SK-N-SH (cell line): Measurements from ENCODE around the gene C10orf90. TPM values are rescaled to one million over a fixed set of nuclear protein-coding genes. Genes with fewer than 3 reads are reported as not detected.

Experiments
- CTCF ChIA-PET: fragments of 300-600, 350-600 bp; formaldehyde crosslinking; extraction: SDS; loops from one replicate; lab custom pipeline; 2021; lab: Yijun Ruan, JAX
- POLR2A ChIA-PET: fragments of 350-600 bp; sonication (Branson Sonifier 250); formaldehyde crosslinking; extraction: SDS; loops from one replicate; lab custom pipeline; 2020; ENCODE audit warnings: antibody characterized with exemption, inconsistent platforms; lab: Yijun Ruan, JAX
- DNase-seq: peaks from one replicate; pipeline ENCODE4 v3.0.0; 2012
- H2AFZ ChIP-seq: fragments of 200-600 bp; sonication (generic); 2 replicates; pipeline ENCODE4 v1.8.1; 2016; ENCODE audit warnings: antibody characterized with exemption, mild to moderate bottlenecking, low read depth
- H3F3A ChIP-seq: fragments of 200-600 bp; sonication (generic); replicated peaks from 2 replicates; pipeline ENCODE3; 2016; ENCODE audit warnings: antibody characterized with exemption, mild to moderate bottlenecking; ENCODE audit not compliant: insufficient read depth
- H3K27ac ChIP-seq, 2 experiments: fragments of 200-500 bp in 1 of 2; fragments of 200-600 bp in 1 of 2; sonication (Bioruptor generic) in 1 of 2; sonication (generic), shearing (Covaris generic) in 1 of 2; 2 replicates each; pipeline versions ENCODE4 v1.5.1 to v1.6.1; 2014 to 2016; ENCODE audit warnings: low read depth in 2 of 2, inconsistent platforms in 1 of 2, low read length in 1 of 2, mild to moderate bottlenecking in 1 of 2, mixed read lengths in 1 of 2
- H3K27me3 ChIP-seq: fragments of 200-600 bp; sonication (generic), shearing (Covaris generic); 2 replicates; pipeline ENCODE4 v1.6.1; 2016; ENCODE audit warnings: mixed run types; ENCODE audit not compliant: insufficient read depth
- H3K36me3 ChIP-seq, 2 experiments: fragments of 200-500 bp in 1 of 2; fragments of 200-600 bp in 1 of 2; sonication (Bioruptor generic) in 1 of 2; sonication (generic) in 1 of 2; replicated peaks in 1 of 2; 2 replicates each; pipeline versions ENCODE3 to v1.5.1; 2014 to 2016; ENCODE audit warnings: low read length in 1 of 2, mild to moderate bottlenecking in 1 of 2; ENCODE audit not compliant: insufficient read depth in 2 of 2, control insufficient read depth in 1 of 2
- H3K4me1 ChIP-seq, 2 experiments: fragments of 200-500 bp in 1 of 2; fragments of 200-600 bp in 1 of 2; sonication (Bioruptor generic) in 1 of 2; sonication (generic), shearing (Covaris generic) in 1 of 2; 2 replicates each; pipeline versions ENCODE4 v1.5.1 to v1.6.1; 2014 to 2016; ENCODE audit warnings: low read depth in 1 of 2, low read length in 1 of 2, mixed run types in 1 of 2; ENCODE audit not compliant: insufficient read depth in 2 of 2, control insufficient read depth in 1 of 2
- H3K4me2 ChIP-seq: fragments of 200-600 bp; sonication (generic), shearing (Covaris generic); 2 replicates; pipeline ENCODE4 v1.6.1; 2017; ENCODE audit warnings: mixed run types
- H3K4me3 ChIP-seq, 2 experiments: fragments of 200-500 bp in 1 of 2; fragments of 200-600 bp in 1 of 2; sonication (Bioruptor generic) in 1 of 2; sonication (generic), shearing (Covaris generic) in 1 of 2; 2 replicates each; pipeline versions ENCODE4 v1.5.1 to v1.8.1; 2014 to 2016; ENCODE audit warnings: low read depth in 2 of 2, inconsistent platforms in 1 of 2, low read length in 1 of 2, mild to moderate bottlenecking in 1 of 2, mixed read lengths in 1 of 2, moderate library complexity in 1 of 2
- H3K79me2 ChIP-seq: fragments of 200-600 bp; sonication (generic); 2 replicates; pipeline ENCODE4 v1.8.1; 2017; ENCODE audit warnings: mild to moderate bottlenecking; ENCODE audit not compliant: insufficient read depth
- H3K9ac ChIP-seq: fragments of 200-600 bp; sonication (generic); 2 replicates; pipeline ENCODE4 v1.6.1; 2017; ENCODE audit warnings: mixed run types
- H3K9me2 ChIP-seq: fragments of 200-600 bp; sonication (generic); 2 replicates; pipeline ENCODE4 v1.6.1; 2017; ENCODE audit warnings: mixed run types
- H3K9me3 ChIP-seq: fragments of 200-600 bp; sonication (generic); 2 replicates; pipeline ENCODE4 v1.6.1; 2017; ENCODE audit warnings: mixed run types, mild to moderate bottlenecking, moderate library complexity
- H4K20me1 ChIP-seq: fragments of 200-600 bp; sonication (generic); 2 replicates; pipeline ENCODE4 v1.6.1; 2017; ENCODE audit warnings: mild to moderate bottlenecking, mixed run types; ENCODE audit not compliant: insufficient read depth
- CHD2 ChIP-seq: fragments of 150-350 bp; IDR thresholded peaks from 2 replicates; pipeline ENCODE4 v1.6.1; 2018; ENCODE audit warnings: low read length; ENCODE audit not compliant: partially characterized antibody
- CTCF ChIP-seq: fragments of 200-600 bp; sonication (generic); IDR thresholded peaks from 2 replicates; pipeline ENCODE4 v1.6.1; 2017; ENCODE audit warnings: antibody characterized with exemption, mild to moderate bottlenecking, moderate library complexity
- ELF1 ChIP-seq: IDR thresholded peaks from 2 replicates; pipeline ENCODE4 v1.4.0; 2012
- EP300 ChIP-seq, 2 experiments: IDR thresholded peaks; 2 replicates each; pipeline versions ENCODE4 v1.4.0 to v1.6.1; 2012; ENCODE audit warnings: borderline replicate concordance in 1 of 2, low read depth in 1 of 2, low read length in 1 of 2
- EZH2phosphoT487 ChIP-seq: fragments of 200-600 bp; sonication (generic); IDR thresholded peaks from 2 replicates; pipeline ENCODE4 v1.6.1; 2017; ENCODE audit warnings: low read depth, mixed run types, mild to moderate bottlenecking, antibody characterized with exemption, moderate library complexity, borderline replicate concordance
- FOXJ3 ChIP-seq: sonication (generic); formaldehyde crosslinking; IDR thresholded peaks from 2 replicates; pipeline ENCODE4 v1.5.1; 2020; ENCODE audit warnings: mild to moderate bottlenecking, missing genetic modification reagents
- IRF3 ChIP-seq: fragments of 150-350 bp; IDR thresholded peaks from 2 replicates; pipeline ENCODE4 v1.6.1; 2016; ENCODE audit warnings: mild to moderate bottlenecking, low read depth, low read length
- JUND ChIP-seq: IDR thresholded peaks from 2 replicates; pipeline ENCODE4 v1.4.0; 2012
- MAX ChIP-seq: IDR thresholded peaks from 2 replicates; pipeline ENCODE4 v1.4.0; 2012; ENCODE audit warnings: low read depth
- MXI1 ChIP-seq: IDR thresholded peaks from 2 replicates; pipeline ENCODE4 v1.6.1; 2012; ENCODE audit warnings: mild to moderate bottlenecking, low read depth, low read length, improper control_type of control experiment
- NRF1 ChIP-seq: IDR thresholded peaks from 2 replicates; pipeline ENCODE4 v1.6.1; 2012; ENCODE audit warnings: low read depth, mild to moderate bottlenecking, low read length
- POLR2AphosphoS5 ChIP-seq: IDR thresholded peaks from 2 replicates; pipeline ENCODE4 v1.6.1; 2012; ENCODE audit warnings: low read depth, low read length
- RCOR1 ChIP-seq: fragments of 150-350 bp; IDR thresholded peaks from 2 replicates; pipeline ENCODE4 v1.6.1; 2017; ENCODE audit warnings: antibody characterized with exemption, low read length
- RFX5 ChIP-seq: IDR thresholded peaks from 2 replicates; pipeline ENCODE4 v1.6.1; 2012; ENCODE audit warnings: mild to moderate bottlenecking, improper control_type of control experiment, low read length
- RXRA ChIP-seq: IDR thresholded peaks from 2 replicates; pipeline ENCODE4 v1.4.0; 2012; ENCODE audit warnings: low read depth, mild to moderate bottlenecking, borderline replicate concordance
- TAF1 ChIP-seq: IDR thresholded peaks from 2 replicates; pipeline ENCODE4 v1.6.1; 2012; ENCODE audit warnings: low read depth, mild to moderate bottlenecking, low read length, moderate library complexity, borderline replicate concordance
- TCF12 ChIP-seq: IDR thresholded peaks from 2 replicates; pipeline ENCODE4 v1.4.0; 2012
- TEAD4 ChIP-seq: IDR thresholded peaks from 2 replicates; pipeline ENCODE4 v1.4.0; 2012; ENCODE audit warnings: mild to moderate bottlenecking, borderline replicate concordance; ENCODE audit not compliant: insufficient read depth
- USF1 ChIP-seq: IDR thresholded peaks from 2 replicates; pipeline ENCODE4 v1.4.0; 2012; ENCODE audit warnings: low read depth, borderline replicate concordance
- ZBTB33 ChIP-seq: IDR thresholded peaks from 2 replicates; pipeline ENCODE4 v1.4.0; 2012; ENCODE audit warnings: low read depth, borderline replicate concordance
- WGBS: methylation state at CpG from one replicate; pipeline ENCODE4 v1.1.6; 2017; ENCODE audit warnings: low lambda C conversion rate; 5-methylcytosine and 5-hydroxymethylcytosine counted together
- polyA plus RNA-seq, 3 experiments: library from polyadenylated mRNA; depleted of rRNA; stranded (reverse); fragments of >200 nt; gene quantifications; 2 replicates each; pipeline ENCODE4 v1.2.3, GENCODE V29; 2012

C10orf90 gene
- polyA plus RNA-seq, 1 of the 3 experiments (the other 2 are of a cell fraction), result 0.21 TPM

GRCh38 chr10:126524526-126524925 lies 146.0 kb downstream of the C10orf90 start:
- no peak overlapping the region for H3K9ac ChIP-seq
- DNase-seq, result no peak
- ChIA-PET POLR2A (no interaction called here), CTCF (no interaction called here)
- H3K4me3 ChIP-seq, result no peak overlapping the region
- no peaks in the 10 kb centered on the region for H4K20me1 ChIP-seq
- H3K9me2 ChIP-seq, result no peaks in the 10 kb centered on the region
- no peaks in the 10 kb centered on the region for H3K36me3 ChIP-seq
- no peak overlapping the region for H3K27ac ChIP-seq
- TF ChIP-seq TAF1, result no peak
- TF ChIP-seq TEAD4, result no peak
- TF ChIP-seq CTCF, result no peak
- no peak for TF ChIP-seq CHD2
- no peaks in the 10 kb centered on the region for H3K4me1 ChIP-seq
- H3K79me2 ChIP-seq, result no peaks in the 10 kb centered on the region
- H3K9me3 ChIP-seq, result no peaks in the 10 kb centered on the region
- no peak overlapping the region for H3K4me2 ChIP-seq
- H3K27me3 ChIP-seq, result no peaks in the 10 kb centered on the region; the same call in 1 of the 2 replicates
- no peaks in the 10 kb centered on the region for H3F3A ChIP-seq
- H2AFZ ChIP-seq, result no peak overlapping the region
- WGBS, result 35% methylated on average over 5 of the region's 6 CpGs

- Histone ChIP-seq H3K4me2 (no peak overlapping the region), H3K4me3 (no peak overlapping the region), H3K36me3 (no peaks in the 10 kb centered on the region), H4K20me1 (no peaks in the 10 kb centered on the region), H3K27ac (no peak overlapping the region), H3K9ac (no peak overlapping the region), H3F3A (no peaks in the 10 kb centered on the region), H3K27me3 (no peaks in the 10 kb centered on the region; the same call in 1 of the 2 replicates), H3K9me2 (no peaks in the 10 kb centered on the region), H3K9me3 (no peaks in the 10 kb centered on the region), H2AFZ (no peak overlapping the region), H3K79me2 (no peaks in the 10 kb centered on the region), H3K4me1 (no peaks in the 10 kb centered on the region)
- WGBS, result 65% methylated on average over 3 of the region's 3 CpGs
- no peak for DNase-seq
- ChIA-PET POLR2A (no interaction called here), CTCF (no interaction called here)
- TF ChIP-seq IRF3 (no peak), EZH2phosphoT487 (no peak), RXRA (no peak), CTCF (no peak), MXI1 (no peak), RCOR1 (no peak), JUND (no peak), FOXJ3 (no peak), TEAD4 (no peak), EP300 (IDR thresholded peaks at IDR 0.05; ENCODE audit: borderline replicate concordance in 1 of 2, low read depth in 1 of 2, low read length in 1 of 2) (no peak), TCF12 (no peak), RFX5 (no peak), NRF1 (no peak), POLR2AphosphoS5 (no peak), MAX (no peak), ELF1 (no peak), USF1 (no peak), ZBTB33 (no peak)
Measured at GRCh38 chr10:126523071-126523470, 147.4 kb downstream of the C10orf90 start.
